ENCODE data around the gene HOXB6.

The HOXB6 gene

DNA sequence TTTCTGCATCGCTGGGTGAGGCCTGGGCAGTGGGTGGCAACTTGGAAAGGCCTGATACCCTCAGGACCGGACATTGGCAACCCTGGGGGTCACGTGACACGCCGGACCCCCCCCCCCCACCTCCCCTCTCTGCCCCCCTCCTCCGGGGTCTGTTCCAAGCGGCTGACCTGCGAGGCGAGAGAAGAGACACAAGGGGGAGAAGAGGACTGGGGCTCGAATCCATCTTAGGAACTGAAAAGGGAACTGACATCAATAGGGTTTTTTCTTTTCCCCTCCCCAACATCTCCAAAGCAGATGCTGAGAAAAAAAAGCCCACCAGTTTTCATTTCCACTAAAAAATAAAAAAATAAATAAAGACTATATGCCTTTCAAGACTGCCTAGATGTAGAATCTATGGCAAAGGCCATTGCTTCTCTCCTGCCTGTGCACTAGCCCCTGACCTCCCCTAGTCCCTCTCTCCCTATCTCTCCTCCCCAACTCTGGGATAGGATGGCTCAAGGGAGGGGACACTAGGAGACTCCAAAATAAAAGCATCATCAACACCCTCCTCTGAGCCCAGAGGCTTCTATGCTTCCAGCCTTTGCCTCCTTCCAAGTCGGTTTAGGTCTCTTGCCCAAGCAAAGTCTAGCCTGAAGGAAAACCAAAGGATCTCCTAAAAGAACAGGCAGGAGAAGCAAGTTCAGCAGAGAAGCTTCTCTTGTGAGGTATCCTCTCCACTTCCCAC is 52.2 kb downstream of the HOXB6 start:
- no peak for DNase-seq (ENCODE audit: low spot score)

GRCh38 chr17:48551596-48552465 is 53.0 kb downstream of the HOXB6 start:
- no peak for DNase-seq (ENCODE audit: low spot score)

- DNase-seq (ENCODE audit: low spot score) = no peak
These were observed 53.6 kb downstream of the HOXB6 start for GRCh38 chr17:48551214-48551555.

DNA sequence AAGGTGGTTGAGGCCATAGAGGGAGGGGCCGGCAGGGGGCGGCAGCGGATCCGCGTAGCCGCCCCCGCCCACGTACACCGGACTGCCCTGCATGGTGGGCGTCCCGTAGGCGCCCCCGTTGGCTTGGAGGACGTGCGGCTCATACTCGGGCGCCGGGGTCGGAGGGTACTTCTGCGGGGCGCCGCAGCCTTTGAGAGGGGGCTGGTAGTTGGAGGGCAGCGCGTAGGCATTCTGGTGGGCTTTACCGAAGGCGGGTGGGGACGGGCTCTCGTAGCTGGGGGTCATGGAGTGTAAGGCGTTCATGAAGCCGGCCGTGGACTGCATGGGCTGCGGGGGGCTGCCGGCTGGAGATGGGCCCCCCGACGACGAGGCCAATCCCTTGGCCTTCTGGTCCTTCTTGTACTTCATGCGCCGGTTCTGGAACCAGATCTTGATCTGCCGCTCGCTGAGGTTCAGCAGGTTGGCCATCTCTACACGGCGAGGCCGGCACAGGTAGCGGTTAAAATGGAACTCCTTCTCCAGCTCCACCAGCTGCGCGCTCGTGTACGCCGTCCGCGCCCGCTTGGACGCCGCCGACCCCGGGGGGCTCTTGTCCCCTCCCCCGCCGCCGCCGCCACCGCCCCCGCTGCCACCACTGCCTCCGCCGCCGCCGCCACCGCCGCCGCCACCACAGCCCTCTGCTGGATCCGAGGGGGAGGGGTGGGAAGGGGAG is 54.1 kb downstream of the HOXB6 start:
- no peak for DNase-seq (ENCODE audit: low spot score)

DNA sequence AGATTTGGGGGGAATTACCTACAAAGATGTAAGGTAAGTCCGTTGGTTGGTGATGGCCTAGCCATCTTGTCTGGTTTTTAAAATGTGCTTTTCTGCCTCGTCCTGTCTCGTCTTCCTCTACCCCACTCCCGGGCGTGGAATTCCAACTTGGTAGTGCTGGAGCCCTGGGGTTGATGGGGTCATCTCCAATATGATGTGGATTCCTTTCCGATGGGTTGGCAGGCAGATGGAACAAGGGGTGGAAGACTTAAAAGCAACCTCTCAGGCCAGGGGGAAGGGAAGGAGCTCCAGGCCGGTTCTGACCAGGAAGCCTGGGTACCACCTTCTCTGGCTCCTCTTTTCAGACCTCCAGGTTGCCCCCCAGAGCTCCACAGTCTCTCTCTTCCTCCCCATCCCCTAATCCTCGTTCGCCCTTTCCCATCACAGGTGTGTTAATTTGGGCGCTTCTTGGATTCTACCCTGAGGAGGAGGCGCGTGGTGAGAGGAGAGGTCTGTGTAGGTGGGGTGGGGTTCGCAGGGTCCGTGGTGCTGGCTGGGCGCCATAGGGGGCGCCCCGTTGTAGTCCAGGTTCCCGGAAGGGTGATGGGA is 54.8 kb downstream of the HOXB6 start:
- DNase-seq (ENCODE audit: low spot score) = no peak

DNA sequence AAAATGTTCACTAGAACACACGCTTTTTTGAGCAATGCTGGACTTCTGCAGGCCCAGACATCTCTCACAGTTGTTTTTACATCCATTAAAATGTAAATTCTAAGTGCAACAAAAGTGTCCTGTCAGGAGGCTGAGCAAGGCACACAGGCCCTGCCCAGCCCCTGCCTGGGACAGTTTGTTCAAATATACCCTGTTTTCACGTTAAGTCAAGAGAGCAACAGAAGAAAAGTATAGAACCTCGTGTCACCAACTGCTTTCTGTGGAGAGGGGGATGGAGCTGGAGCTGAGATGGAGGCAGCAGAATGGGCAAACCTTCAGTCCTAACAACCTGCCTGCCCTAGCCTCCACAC is 55.5 kb downstream of the HOXB6 start:
- DNase-seq (ENCODE audit: low spot score) = no peak

GRCh38 chr17:48548523-48549280 is 56.1 kb downstream of the HOXB6 start:
- DNase-seq (ENCODE audit: low spot score) = no peak

- DNase-seq (ENCODE audit: low spot score) = peak; percentile 65
These were observed 56.8 kb downstream of the HOXB6 start for GRCh38 chr17:48547808-48548522.

DNA sequence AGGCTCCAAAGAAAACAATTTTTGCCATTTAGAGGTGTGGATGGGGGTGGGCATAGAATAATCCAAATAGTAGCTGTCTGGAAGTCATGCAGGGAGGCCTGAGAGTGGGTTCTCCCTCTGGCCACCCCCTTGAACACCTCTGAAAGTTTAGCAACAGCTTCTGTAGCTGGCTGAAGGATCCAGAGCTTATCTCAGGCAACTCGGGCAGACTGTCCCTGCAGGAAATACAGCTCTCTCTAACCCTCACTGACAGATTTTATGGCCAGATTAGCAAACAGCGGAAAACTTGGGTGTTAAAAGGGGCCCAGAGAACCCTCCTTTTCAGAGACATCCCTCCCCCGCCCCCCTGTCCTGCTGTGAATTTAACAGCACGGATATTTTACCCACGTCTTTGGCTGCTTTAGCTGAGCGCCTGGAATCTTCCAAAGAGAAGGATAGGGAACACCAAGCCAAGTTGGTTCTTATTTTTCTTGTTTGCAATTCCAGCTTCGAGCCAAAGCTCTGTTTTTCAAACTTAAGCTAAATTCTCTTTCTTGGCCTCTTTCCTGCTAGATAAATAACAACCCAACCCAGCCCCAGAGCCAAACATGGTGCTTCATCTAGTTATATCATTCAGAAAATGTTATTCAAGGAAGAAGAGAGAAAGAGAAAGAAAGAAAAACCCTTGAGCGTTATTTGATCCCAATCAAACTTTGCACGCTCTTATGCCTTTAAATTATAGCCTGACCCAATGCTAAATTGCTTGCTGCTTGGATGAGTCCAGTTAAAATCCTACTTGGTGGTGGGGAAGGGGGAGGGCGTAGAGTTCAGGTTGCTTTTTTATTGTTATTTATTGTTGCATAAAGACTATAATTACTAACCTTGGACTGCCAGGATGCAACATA is 57.6 kb downstream of the HOXB6 start:
- DNase-seq (ENCODE audit: low spot score) = no peak

- no peak for DNase-seq (ENCODE audit: low spot score)
These were observed 58.5 kb downstream of the HOXB6 start for GRCh38 chr17:48546137-48546923.

Data from CD4-positive, alpha-beta T cell treated with Interleukin-2 at 100 ng/mL for 4 hours (primary cell).